Bronchial epithelial cell (primary cell): ENCODE measurements around the gene BPTF. TPM values are rescaled to one million over a fixed set of nuclear protein-coding genes. Genes with fewer than 3 reads are reported as not detected.
A peak's percentile ranks its signal among the peaks of the same experiment; 100 is the strongest.

Experiments used
- DNase-seq: peaks from one replicate; pipeline ENCODE4 v3.0.0-alpha.2; 2010; ENCODE audit warnings: low read depth
- FAIRE-seq: peaks from 2 replicates; lab custom pipeline; 2011; peaks lifted over from hg19 to GRCh38; lab: Jason Lieb, UNC
- H3K27me3 ChIP-seq: 2 replicates; pipeline ENCODE4 v1.5.1; 2011; ENCODE audit warnings: low read length; ENCODE audit not compliant: control insufficient read depth, insufficient read depth
- H3K36me3 ChIP-seq: 2 replicates; pipeline ENCODE4 v1.5.1; 2011; ENCODE audit warnings: low read length; ENCODE audit not compliant: control insufficient read depth, insufficient read depth
- H3K4me3 ChIP-seq: 2 replicates; pipeline ENCODE4 v1.5.1; 2011; ENCODE audit warnings: mild to moderate bottlenecking, low read depth, low read length, control low read depth
- total RNA-seq: library from RNA; depleted of rRNA; stranded (reverse); fragments of >200 nt; gene quantifications from 2 replicates; pipeline ENCODE4 v1.2.1, GENCODE V29; 2014
- TF ChIP-seq, protein P1 (sequence below): IDR thresholded peaks from 2 replicates; pipeline ENCODE4 v1.5.1; 2011; ENCODE audit warnings: mild to moderate bottlenecking, moderate library complexity, low read length, control low read depth, inconsistent platforms; ENCODE audit not compliant: insufficient read depth, severe bottlenecking

The BPTF gene, protein sequence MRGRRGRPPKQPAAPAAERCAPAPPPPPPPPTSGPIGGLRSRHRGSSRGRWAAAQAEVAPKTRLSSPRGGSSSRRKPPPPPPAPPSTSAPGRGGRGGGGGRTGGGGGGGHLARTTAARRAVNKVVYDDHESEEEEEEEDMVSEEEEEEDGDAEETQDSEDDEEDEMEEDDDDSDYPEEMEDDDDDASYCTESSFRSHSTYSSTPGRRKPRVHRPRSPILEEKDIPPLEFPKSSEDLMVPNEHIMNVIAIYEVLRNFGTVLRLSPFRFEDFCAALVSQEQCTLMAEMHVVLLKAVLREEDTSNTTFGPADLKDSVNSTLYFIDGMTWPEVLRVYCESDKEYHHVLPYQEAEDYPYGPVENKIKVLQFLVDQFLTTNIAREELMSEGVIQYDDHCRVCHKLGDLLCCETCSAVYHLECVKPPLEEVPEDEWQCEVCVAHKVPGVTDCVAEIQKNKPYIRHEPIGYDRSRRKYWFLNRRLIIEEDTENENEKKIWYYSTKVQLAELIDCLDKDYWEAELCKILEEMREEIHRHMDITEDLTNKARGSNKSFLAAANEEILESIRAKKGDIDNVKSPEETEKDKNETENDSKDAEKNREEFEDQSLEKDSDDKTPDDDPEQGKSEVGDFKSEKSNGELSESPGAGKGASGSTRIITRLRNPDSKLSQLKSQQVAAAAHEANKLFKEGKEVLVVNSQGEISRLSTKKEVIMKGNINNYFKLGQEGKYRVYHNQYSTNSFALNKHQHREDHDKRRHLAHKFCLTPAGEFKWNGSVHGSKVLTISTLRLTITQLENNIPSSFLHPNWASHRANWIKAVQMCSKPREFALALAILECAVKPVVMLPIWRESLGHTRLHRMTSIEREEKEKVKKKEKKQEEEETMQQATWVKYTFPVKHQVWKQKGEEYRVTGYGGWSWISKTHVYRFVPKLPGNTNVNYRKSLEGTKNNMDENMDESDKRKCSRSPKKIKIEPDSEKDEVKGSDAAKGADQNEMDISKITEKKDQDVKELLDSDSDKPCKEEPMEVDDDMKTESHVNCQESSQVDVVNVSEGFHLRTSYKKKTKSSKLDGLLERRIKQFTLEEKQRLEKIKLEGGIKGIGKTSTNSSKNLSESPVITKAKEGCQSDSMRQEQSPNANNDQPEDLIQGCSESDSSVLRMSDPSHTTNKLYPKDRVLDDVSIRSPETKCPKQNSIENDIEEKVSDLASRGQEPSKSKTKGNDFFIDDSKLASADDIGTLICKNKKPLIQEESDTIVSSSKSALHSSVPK (N-terminal part only)
- 18.7 and 23.8 TPM in 2 replicates for total RNA-seq

DNA sequence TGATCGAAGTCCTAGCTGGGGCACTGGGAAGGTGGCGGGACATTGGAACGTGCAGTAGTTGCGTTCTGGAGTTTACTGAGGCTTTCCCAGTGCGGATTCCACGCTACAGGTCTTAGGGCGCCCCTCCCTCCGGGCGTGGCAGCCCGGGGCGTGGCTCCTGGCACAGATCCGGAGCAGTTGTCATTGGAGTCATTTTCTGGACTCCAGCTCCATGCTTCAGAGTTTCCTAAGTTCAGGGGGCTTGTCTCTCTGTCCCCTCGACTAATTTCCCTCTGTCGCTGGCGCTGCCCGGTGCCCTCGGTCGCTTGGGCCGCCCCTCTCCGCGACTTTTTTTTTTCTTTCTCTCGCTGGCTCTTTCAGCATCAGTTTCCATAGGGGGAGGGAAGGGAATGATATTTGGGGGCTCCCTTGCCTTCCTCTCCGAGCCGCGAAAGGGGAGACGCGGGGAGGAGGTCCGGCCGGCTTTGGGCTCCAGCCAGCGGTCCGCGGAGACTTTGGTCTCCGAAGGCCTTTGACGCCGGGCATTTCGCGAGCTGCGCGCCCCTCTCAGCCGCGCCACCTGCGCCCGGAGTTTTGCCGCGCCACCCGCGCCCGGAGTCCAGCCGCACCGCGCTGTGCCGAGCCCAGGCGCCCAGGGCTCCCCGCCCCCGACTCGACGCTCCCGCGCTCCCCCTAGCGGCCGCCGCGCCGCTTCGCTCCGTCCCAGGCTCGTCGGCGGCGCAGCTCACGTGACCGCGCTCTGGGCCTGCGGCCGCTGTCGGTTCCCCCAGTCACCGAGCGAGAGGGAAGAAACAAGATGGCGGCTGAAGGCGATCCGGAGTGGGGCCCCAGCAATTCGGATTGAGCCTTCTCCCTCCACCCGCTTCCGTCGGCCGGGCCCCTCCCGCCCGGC, at the start of gene BPTF:
Gene BPTF (plus strand): TSS at position 769 of the 892 bp plus-strand sequence. CDS start 222 bp downstream, outside the sequence.
- no peak for FAIRE-seq
- TF ChIP-seq, protein P1, sequence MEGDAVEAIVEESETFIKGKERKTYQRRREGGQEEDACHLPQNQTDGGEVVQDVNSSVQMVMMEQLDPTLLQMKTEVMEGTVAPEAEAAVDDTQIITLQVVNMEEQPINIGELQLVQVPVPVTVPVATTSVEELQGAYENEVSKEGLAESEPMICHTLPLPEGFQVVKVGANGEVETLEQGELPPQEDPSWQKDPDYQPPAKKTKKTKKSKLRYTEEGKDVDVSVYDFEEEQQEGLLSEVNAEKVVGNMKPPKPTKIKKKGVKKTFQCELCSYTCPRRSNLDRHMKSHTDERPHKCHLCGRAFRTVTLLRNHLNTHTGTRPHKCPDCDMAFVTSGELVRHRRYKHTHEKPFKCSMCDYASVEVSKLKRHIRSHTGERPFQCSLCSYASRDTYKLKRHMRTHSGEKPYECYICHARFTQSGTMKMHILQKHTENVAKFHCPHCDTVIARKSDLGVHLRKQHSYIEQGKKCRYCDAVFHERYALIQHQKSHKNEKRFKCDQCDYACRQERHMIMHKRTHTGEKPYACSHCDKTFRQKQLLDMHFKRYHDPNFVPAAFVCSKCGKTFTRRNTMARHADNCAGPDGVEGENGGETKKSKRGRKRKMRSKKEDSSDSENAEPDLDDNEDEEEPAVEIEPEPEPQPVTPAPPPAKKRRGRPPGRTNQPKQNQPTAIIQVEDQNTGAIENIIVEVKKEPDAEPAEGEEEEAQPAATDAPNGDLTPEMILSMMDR = peak; percentile 92
- Histone ChIP-seq H3K36me3 (no peaks in the 10 kb centered on the region), H3K4me3 (peak within 1 kb of the TSS; percentile 94), H3K27me3 (no peaks in the 10 kb centered on the region)
- peak; percentile 75 for DNase-seq

DNA sequence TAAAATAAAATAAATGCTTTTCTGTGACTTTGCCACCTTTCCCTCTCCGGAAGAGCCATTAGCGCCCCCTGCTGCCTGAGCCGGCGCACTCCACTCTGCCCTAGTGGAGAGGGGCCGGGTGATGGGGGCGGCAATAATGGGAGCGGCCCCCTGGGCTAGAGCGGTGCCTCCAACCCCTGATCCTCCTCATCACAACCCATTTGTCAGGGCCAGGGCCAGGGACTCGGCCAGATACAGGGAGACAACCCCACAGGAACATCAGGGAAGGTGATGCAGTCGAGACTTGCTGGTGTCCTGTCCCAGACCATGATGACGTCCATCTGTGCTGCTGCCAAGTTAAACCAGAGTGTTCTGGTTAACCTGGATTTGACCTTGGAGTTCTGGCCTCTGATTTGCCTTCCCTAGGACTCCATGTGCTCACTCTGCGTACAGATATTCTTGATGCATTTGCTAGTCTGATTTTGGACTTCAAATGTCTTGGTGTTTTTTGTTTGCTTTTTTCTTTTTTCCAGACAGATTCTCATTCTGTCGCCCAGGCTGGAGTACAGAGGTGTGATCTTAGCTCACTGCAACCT, 46.1 kb upstream of the BPTF start:
- DNase-seq = peak; percentile 4
- Histone ChIP-seq H3K27me3 (no peaks in the 10 kb centered on the region), H3K36me3 (no peaks in the 10 kb centered on the region), H3K4me3 (no peak overlapping the region)
- FAIRE-seq = peak; percentile 28
- TF ChIP-seq, protein P1 = peak; percentile 42

DNA sequence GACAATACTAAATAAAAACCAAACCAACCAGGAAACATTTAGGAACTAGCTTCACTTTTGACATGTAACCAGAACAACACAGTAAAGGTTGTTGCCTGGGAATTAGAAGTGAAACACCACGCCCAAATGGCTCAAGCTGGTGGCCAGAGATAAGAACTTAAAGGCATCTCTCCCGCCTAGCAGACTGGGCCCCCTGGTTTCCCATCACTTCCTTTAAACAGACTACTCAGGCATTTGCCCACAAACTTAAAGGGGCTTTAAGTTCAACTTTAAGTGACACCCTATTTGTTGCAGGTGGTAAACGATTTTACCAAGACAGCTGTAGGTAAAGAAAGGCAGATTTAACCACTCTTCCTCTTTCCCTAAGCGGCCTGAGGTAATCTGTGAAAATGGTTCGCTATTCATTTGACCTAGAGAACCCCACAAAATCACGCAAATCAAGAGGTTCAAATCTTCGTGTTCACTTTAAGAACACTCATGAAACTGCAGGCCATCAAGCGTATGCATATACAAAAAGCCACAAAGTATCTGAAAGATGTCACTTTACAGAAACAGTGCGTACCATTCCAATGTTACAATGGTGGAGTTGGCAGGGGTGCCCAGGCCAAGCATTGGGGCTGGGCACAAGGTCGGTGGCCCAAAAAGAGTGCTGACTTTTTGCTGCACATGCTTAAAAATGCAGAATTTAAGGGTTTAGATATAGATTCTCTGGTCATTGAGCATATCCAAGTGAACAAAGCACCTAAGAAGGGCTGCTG, 40.8 kb upstream of the BPTF start:
- H3K27me3 ChIP-seq = no peaks in the 10 kb centered on the region
- H3K4me3 ChIP-seq = no peak overlapping the region
- DNase-seq (no peak), FAIRE-seq (peak; percentile 28)
- TF ChIP-seq, protein P1 = no peak
- no peaks in the 10 kb centered on the region for H3K36me3 ChIP-seq

DNA sequence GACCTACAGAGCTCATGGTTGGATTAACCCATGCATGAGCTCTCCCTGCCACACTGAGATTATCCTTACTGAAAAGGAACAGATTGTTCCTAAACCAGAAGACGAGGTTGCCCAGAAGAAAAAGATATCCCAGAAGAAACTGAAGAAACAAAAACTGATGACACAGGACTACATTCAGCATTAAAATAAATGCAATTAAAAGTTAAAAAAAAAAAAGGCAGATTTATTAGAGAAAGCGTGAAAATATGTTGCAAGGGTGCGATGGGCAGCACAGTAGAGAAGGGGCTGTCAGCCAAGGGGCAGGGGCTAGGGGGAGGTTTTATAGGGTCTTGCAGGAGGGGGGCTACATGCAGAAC, 40.2 kb upstream of the BPTF start:
- Histone ChIP-seq H3K36me3 (no peaks in the 10 kb centered on the region), H3K27me3 (no peaks in the 10 kb centered on the region), H3K4me3 (no peak overlapping the region)
- no peak for DNase-seq
- TF ChIP-seq, protein P1 = no peak
- FAIRE-seq = no peak
